GM18520 (cell line): ENCODE data around the gene ALDH1A1.

ENCODE experiments used
- ATAC-seq: cut with Tn5 transposase; IDR thresholded peaks from one replicate; pipeline ENCODE4 v1.9.1; 2021; ENCODE audit not compliant: unreplicated experiment

Gene ALDH1A1

DNA sequence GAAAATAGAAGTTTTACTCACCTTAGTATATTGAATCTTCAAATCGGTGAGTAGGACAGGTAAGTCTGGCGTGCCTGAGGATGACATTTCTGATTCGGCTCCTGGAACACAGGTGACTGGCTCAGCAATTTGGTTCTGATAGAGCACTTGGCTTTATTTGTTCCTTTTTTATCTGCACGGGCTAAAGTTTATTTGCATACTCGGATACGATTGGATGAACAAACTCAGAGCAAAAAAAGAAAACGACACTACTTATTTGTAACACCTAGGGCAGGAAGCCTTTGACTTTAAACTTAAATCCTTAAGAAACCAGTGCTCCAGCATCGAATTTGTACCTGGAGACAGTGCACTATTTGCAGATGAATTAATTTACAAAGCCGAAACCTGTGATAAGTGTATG, at the start of gene ALDH1A1:
Gene ALDH1A1, minus strand, starts transcription at position 140 of the 400 bp plus-strand sequence. Its CDS starts 53 bp downstream, at position 87.
- ATAC-seq = no peak

DNA sequence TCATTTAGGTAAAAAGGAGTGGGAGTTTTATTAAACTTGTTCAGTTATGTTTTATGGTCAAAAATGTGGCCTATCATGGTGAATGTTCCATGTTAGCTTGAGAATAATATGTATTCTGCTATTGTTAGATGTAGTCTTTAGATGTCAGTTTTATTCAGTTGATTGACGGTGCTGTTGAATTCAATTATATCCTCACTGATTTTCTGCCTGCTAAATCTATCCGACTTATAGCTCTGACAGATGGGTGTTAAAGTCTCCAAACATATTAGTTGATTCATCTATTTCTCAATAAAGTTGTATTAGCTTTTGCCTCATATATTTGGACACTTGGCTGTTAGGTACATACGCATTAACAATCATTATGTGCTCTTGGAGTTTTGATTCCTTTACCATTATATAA, 49.0 kb upstream of the ALDH1A1 start:
- ATAC-seq = no peak

DNA sequence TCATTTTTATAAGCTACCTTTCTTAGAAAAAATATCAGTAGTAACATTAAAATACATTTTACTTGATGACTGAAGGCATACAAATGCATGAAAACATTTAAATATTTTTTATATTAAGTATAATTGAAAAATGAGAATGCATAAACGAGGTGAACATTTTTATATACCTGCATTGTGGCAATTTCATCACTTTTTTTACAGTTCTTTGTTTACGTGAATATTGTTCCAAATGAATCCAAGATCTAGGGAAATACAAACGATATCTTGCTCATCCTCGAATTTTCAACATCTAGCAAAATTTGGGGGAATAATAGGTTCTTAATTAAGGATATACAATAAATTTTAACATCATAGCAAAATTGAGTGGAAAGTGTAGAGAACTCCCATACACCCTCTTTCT, 45.5 kb upstream of the ALDH1A1 start:
- no peak for ATAC-seq

DNA sequence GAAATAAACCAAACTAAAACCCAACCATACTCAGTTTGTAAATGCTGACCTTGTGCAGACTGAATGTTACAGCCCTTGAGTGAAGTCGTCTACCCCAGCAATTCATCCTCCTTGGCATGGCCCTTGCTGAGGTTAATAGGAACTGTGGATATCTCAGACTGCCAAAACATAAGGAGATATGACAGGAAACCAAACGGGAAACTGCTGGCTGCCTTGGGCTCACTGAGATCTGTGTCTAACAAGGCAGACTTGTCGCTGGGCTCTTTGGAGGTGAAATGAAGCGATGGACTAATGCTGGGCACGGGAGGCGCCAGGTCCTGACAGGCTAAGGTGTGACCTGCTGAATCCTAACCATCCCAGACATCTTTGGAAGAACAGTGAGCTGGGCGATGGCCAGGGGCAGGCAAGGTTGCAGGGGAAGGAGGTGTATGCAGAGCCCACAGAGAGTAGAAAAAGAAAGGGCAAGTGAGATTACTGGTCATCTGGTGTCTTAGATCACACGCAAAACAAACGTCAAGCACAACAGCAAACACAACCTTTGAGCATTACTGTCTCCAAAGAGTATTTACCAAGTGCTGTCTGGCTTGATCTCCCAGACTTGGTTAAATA, 44.6 kb upstream of the ALDH1A1 start:
- no peak for ATAC-seq

DNA sequence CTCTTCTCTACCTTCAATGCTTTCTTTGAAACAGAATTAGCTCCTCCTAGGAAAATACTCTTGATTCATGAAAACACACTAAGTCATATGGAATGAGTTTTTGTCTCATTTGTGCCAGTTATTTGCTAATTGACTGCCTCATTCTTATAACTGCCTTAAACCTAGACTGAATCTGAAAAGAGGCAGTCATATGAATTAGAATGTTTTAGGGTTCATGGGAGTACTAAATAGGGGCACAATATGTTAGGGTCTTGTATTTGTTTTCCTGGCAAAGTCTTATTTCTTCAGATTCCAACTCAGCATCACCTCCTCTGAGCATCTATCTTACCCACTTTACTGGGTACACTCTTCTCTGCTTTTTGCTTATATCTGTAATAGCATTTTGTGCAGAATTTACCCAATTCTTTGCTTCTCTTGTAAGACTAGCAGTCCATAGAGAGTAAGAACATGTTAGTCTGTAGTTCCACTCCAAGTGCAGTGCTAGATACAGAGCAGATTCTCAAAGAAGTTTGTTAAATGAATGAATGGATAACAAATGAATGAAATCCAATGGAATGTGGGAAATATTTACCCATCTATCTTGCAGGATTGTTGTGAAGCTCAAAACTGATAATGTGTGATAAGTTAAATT, 43.9 kb upstream of the ALDH1A1 start:
- no peak for ATAC-seq

DNA sequence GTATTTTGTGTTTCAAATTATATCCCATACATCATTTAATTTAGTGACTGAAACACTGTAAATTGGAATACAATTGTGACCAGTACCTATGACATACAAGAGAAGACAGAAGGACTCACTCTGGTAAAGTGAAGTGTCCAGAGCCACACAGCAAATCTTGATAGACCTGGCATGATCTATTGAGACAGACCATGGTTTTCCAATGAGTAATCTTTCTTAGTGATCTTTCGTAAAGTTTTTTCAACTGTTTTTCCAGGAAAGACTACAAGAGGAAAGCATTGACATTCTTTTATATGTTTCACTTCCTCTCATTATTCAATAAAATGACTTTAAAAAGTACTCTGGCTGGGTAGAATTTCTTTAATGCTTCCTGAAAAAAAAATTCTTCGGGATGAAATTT, 43.3 kb upstream of the ALDH1A1 start:
- no peak for ATAC-seq

DNA sequence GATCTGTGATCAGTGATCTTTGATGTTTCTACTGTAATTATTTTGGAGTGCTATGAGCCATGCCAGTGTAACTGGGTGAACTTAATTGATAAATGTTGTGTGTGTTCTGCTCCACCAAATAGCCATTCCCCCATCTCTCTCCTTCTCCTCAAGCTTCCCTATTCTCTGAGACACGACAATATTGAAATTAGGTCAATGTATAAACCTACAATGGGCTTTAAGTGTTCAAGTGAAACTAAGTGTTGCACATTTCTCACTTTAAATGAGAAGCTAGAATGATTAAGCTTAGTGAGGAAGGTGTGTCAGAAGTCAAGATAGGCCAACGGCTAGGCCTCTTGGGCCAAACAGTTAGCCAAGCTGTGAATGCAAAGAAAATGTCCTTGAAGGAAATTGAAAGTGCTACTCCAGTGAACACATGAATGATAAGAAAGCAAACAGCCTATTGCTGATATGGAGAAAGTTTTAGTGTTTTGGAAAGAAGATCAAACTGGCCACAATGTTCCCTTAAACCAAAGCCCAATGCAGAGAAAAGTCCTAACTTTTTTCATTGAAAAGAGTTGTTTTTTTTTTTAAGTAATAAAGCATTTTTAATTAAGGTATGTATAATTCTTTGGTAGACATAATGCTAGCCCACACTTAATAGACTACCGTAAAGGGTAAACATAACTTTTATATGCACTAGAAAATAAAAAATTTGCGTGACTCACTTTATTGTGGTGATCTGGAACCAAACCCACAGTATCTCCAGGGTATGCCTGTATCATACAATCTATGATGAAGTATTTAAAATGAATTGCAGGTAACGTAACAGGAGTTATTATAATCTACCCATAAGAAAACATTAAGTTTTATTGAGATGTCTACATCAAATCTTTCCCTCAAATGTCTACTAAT, 42.5 kb upstream of the ALDH1A1 start:
- no peak for ATAC-seq

DNA sequence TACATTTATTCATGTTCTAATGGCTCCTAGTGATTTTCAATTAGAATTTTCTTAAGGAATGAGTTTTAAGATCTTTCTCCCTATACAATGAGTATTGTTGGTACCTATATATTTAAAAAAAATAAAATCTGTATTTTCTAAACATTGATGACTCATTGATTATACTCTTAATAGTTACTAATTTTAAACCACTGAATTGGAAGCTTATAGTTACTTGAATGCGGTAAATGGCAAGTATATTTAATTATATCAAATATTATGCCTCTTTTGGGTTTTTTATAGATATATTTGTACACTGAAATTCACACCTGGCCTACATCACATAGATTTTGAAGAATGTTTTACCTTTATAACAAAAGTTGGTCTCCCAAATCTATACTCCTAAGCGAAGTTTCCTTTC, 38.9 kb upstream of the ALDH1A1 start:
- no peak for ATAC-seq

DNA sequence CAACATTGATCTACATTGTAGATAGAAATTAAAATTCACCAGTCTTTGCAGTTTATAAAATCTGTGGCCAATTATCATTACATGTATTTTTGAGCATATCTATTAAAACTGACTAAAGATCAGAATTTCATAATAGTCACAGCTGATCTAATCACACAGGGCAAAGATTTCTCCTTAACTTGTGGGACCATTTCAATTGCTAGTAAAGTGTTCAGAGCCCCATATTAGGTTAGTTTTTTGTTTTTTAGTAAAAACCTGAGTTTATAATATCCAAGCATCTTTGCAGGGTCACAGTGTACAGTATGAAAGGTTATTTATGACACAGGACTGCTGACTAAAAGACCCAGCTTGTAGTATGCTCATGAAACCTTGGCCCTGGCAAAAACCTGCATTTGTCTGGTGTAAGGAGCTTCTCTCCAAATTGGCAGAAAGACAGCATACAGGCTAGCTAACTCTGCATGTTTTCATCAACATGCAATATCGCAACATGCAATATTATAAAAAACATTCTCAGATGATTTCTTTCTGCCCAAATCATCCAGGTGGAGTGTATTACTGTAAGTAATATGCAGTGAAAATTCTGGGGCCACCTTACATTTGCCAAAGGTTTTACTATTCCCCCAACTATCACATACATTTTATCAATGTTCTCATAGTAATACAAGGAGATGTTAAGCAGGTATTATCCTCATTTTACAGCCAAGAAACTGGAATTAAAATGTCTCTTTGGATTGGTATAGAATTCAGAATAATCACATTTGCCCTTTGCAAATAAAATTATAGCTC, 37.7 kb upstream of the ALDH1A1 start:
- ATAC-seq = no peak

DNA sequence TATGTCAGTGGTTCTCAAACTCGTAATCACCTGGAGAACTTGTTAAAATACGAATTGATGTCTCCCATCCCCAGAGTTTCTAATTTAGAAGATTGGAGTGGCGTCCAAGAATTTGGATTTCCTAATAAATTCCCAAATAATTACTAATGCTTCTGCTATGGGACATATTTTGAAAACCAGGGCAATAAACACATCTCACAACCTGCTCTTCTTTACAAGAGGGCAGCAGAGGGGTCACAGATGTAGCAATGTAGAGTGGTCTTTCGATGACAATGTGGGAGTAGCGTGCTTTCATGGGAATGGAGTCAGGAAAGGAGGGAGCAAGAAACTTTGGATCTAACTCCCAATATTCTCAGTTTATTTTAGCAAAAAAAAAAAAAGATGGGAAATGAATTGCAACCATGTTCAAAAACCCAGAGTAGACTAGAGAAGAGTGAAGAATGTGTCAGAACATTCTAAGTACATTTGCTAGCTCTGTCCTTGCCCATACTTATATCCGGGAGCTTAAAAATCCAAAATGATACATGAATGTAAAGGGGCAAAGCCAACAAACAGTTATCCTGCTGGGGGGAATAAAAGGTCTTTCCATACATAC, 33.8 kb upstream of the ALDH1A1 start:
- ATAC-seq = no peak

DNA sequence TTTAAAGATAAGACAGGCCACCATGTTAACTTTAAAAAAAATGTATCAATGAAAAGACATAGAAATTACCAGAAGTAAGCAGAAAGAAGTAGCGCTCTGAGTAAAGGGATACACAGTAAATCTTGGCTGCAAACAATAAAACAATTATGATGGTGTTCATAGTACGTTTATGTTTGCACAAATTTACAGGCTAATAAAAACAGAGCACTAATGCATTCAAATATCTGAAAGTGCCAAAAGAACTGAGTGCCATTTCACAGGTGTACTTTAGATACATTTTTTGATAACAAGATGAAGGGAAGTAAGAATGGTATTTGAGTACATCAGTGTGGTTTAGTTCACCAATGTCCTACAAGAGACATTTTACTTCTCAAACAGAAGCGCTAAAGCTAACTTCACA, 32.9 kb upstream of the ALDH1A1 start:
- no peak for ATAC-seq

DNA sequence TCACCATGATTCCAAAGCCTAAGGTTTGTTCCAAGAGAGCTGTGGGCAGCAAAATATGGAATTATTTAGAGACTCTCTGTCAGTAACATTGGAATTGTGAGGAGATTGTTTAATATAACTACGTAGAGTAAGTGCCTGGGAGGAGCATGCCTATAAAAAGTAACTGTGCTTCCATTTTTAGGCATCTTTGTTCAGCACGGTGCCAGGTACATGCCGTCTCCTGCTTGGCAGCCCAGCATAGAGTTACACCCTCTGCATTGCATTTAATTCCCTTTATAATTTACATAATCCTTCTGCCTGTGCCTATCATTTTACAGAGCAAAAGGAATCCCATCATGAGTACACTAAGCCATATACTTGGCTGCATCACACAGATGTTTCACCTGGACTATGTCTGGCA, 32.1 kb upstream of the ALDH1A1 start:
- no peak for ATAC-seq

DNA sequence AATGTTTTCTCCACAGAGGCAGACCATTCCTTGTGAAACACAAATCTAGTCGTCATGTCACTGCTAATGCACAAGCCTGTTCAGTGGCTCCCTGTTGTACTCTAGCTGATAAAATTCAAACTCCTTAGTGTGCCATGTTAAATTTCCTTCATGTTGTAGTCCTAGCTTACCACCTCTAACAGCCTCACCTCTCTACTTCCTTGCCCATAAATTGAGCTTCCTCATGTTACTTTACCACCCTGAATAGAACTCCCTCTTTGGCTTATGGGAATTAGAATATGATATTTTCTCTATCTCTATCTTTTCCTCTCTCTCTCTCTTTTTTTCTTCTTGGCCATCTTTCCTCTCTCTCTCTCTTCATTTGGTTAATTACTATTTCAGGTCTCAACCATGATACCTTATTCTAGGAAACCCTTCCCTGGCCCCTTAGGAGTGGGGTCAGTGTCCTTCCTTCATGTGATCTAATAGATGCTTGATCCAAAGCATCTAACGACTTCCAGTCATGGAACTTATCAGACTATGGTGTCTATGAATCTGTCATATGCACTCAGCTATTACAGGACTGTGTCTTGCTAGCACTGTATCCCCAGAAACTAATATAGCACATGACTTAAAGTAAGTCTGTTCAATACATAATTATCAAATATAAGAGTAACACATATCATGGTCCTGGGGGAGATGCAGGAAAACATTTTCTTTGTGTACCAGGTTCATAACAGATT, 31.5 kb upstream of the ALDH1A1 start:
- ATAC-seq = no peak

DNA sequence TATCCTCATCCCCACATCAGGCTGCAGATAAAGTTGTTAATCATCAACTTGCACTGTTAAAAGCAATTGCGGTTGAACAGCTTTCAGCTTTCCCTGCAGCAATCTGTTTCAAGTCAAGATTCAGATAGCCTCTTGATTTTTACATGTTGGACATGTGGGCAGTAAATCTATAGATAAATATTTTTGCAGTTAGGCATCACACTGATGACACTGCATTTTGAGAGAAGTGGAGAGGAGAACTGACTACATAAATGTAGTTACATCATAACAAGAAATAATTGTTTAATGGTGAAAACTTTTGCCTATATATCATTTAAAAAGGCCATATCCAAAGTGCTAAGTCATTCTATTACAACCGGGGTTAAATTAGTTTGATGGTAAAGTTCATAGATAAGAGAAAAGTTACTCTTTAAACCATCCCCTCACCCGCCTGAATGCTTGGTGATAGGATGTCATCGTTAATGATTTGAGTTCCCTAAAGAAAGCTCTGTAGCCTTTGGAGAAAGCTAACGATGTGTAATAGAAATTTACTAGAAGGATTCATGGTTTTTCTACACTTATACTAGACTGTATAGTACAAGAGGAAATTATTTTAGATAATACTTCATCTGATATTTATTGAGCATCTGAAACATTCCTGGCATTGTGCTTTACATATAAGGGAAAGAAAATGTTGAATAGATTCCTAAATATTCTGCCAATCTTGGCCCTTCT, 30.8 kb upstream of the ALDH1A1 start:
- no peak for ATAC-seq

DNA sequence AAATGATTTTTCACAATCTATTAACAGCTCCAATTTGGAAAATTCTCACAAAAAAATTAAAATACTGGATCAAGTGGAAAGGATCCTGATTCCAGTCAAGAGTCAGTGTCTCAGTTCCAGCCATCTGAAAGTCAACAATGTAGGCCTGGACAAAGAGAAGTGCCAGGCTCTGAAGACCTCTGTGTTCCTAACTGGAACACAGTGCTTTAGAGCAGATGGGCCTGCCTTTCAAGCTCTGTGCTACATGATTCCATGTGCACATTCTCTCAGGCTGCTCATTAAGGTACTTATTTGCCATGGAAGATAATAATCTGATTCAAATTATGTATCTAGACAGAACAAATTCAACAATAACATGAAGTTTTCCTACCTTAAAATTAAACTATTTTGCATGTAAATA, 30.2 kb upstream of the ALDH1A1 start:
- ATAC-seq = no peak

DNA sequence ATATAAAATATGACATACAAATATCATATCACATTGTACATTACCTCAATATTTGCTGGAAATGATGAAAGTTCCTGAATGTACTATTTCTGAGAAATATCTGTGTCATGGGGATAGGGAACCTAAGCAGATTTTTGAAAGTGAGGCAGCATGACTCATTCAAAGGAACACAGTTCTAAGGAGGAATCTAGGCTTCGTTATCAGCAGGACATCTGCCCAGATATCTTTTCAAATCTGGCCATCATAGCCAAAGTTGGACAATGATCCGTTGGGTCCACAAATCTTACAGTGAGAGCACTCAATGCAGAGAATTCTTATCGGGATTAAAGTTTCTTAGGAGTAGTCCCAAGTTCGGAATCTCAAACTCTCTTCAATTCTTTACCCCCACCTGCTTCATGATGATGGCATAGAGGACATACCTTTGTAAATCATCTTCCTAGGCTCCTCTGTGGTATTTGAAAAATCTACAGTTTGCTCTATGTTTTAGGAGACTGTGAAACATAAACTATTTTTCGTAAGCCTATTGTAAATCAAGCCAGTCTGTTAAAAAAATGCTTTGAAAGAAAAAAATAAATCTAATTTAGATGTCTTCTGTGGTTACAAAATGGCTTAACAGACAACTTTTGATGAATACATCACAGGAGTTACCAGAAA, 29.4 kb upstream of the ALDH1A1 start:
- no peak for ATAC-seq

DNA sequence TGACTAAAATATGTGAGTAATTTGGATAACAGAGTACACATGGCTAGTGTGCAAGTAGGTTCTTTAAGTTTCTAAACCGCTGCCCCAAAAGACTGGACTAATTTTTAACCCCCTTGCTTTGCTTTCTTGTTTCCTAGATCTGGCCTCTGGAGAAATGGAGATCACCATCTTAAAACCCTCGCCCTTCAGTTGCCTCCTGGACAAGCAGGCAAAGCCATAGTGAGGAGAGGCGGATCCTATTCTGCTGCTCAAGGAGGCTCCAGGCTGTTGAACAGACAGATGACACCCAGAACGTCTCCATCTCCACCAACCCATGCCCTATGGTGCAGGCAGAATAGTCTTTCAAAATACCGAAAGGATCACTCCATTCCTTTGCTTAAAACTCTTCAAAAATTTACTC, 28.6 kb upstream of the ALDH1A1 start:
- ATAC-seq = no peak

DNA sequence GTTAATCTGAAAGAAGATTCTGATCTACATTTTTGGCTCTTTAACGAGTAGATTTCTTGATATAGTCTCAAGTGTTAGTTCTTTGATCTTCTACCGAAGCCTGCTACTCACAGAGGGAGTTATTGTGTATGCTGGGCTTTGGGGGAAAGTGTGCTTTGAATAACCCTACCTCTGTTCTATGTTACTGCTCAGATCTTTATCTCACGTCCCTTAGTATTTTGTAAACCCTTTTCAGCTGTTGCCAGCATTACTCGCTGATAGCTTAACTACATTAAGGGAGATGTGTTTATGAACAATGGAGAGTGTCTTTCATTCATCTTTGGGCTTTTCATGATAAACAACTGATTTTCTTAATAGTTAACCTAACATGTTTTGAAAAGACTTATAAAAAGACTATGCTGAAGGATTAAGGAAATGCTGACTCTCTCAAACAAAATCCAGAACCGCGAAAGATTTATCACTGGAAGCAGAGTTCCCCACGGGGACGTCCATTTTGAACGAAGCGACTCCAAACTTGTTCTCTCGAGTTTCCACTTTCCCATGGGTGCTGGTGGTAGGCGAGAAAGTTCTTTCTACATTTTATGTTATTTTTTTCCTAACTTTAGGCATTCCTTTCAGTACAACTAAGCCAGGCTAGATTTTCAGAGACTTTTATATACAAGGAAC, 27.9 kb upstream of the ALDH1A1 start:
- no peak for ATAC-seq

DNA sequence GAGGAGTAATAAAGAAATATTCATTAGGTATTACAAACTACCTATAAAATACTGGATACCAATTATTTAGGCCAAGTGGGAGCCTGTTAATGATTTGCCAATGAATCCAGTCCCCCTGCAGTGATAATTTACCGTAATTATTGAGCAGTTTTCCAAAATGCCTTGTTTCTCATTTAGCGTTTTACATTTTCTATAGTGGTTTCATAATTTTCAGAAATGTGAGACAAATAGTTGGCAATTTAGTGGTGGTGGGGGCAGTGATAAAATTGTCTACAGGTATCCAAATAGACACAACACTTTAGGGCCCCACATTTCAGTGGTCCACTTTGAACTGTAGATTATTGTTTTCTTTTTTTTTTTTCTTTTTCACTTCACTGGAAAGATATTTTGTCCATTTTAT, 27.3 kb upstream of the ALDH1A1 start:
- no peak for ATAC-seq
